T1000 (cell line): ENCODE results near the gene SMC6.

ENCODE experiments used
- DNase-seq: peaks from one replicate; lab custom pipeline; 2025; ENCODE audit warnings: mixed read lengths; lab: John Stamatoyannopoulos, UW

SMC6 gene

GRCh38 chr2:17649026-17649425 is 104.6 kb downstream of the SMC6 start:
- DNase-seq, result no peak

- DNase-seq, result no peak
Measured at GRCh38 chr2:17648581-17648980, 105.0 kb downstream of the SMC6 start.

GRCh38 chr2:17646838-17647701 is 106.5 kb downstream of the SMC6 start:
- no peak for DNase-seq

- DNase-seq, result peak; percentile 26
Measured at GRCh38 chr2:17646081-17646554, 107.5 kb downstream of the SMC6 start.

GRCh38 chr2:17644997-17645720 is 108.5 kb downstream of the SMC6 start:
- DNase-seq, result no peak

GRCh38 chr2:17643031-17643615 is 110.5 kb downstream of the SMC6 start:
- peak; percentile 36 for DNase-seq

- DNase-seq, result no peak
Measured at GRCh38 chr2:17640406-17640805, 113.2 kb downstream of the SMC6 start.

- DNase-seq, result no peak
Measured at GRCh38 chr2:17638196-17638743, 115.3 kb downstream of the SMC6 start.

- no peak for DNase-seq
Measured at GRCh38 chr2:17637131-17637906, 116.3 kb downstream of the SMC6 start.

- DNase-seq, result no peak
Measured at GRCh38 chr2:17636257-17636656, 117.4 kb downstream of the SMC6 start.

GRCh38 chr2:17634997-17635396 is 118.6 kb downstream of the SMC6 start:
- DNase-seq, result no peak

- no peak for DNase-seq
Measured at GRCh38 chr2:17630089-17630488, 123.5 kb downstream of the SMC6 start.

GRCh38 chr2:17628349-17629261 is 125.0 kb downstream of the SMC6 start:
- no peak for DNase-seq

- DNase-seq, result no peak
Measured at GRCh38 chr2:17627434-17627833, 126.2 kb downstream of the SMC6 start.

- DNase-seq, result no peak
Measured at GRCh38 chr2:17626986-17627385, 126.6 kb downstream of the SMC6 start.

- no peak for DNase-seq
Measured at GRCh38 chr2:17625446-17625845, 128.2 kb downstream of the SMC6 start.

- DNase-seq, result no peak
Measured at GRCh38 chr2:17621781-17622180, 131.8 kb downstream of the SMC6 start.

GRCh38 chr2:17620841-17621240 is 132.8 kb downstream of the SMC6 start:
- no peak for DNase-seq

- no peak for DNase-seq
Measured at GRCh38 chr2:17620280-17620679, 133.3 kb downstream of the SMC6 start.

GRCh38 chr2:17617955-17618354 is 135.7 kb downstream of the SMC6 start:
- DNase-seq, result no peak

- no peak for DNase-seq
Measured at GRCh38 chr2:17617516-17617915, 136.1 kb downstream of the SMC6 start.
